HEK293 (cell line): ENCODE measurements around the gene MVP.

Experiments
- AEBP2 ChIP-seq: fragments of 450-650 bp; formaldehyde crosslinking; IDR thresholded peaks from 2 replicates; pipeline ENCODE4 v1.5.1; 2016; ENCODE audit warnings: missing biosample characterization, missing genetic modification characterization, borderline replicate concordance
- ATF2 ChIP-seq: fragments of 450-650 bp; formaldehyde crosslinking; IDR thresholded peaks from 2 replicates; pipeline ENCODE4 v1.5.1; 2016; ENCODE audit warnings: missing biosample characterization, missing genetic modification characterization, low read depth
- BCL6B ChIP-seq: fragments of 450-650 bp; formaldehyde crosslinking; IDR thresholded peaks from 2 replicates; pipeline ENCODE4 v1.5.1; 2017; ENCODE audit warnings: missing biosample characterization, missing genetic modification characterization
- KLF7 ChIP-seq: fragments of 450-650 bp; formaldehyde crosslinking; IDR thresholded peaks from 2 replicates; pipeline ENCODE4 v1.5.1; 2016; ENCODE audit warnings: missing biosample characterization, missing genetic modification characterization, borderline replicate concordance
- PATZ1 ChIP-seq: fragments of 450-650 bp; formaldehyde crosslinking; IDR thresholded peaks from 2 replicates; pipeline ENCODE4 v1.5.1; 2016; ENCODE audit warnings: missing biosample characterization, missing genetic modification characterization
- REST ChIP-seq: fragments of 450-650 bp; formaldehyde crosslinking; IDR thresholded peaks from 2 replicates; pipeline ENCODE4 v1.5.1; 2016; ENCODE audit warnings: missing biosample characterization, missing genetic modification characterization
- ZBTB21 ChIP-seq: fragments of 450-650 bp; formaldehyde crosslinking; IDR thresholded peaks from 2 replicates; pipeline ENCODE4 v1.5.1; 2017; ENCODE audit warnings: missing biosample characterization, missing genetic modification characterization
- ZBTB7A ChIP-seq: fragments of 450-650 bp; formaldehyde crosslinking; IDR thresholded peaks from 2 replicates; pipeline ENCODE4 v1.5.1; 2016; ENCODE audit warnings: low read depth, missing biosample characterization, missing genetic modification characterization
- ZNF248 ChIP-seq: fragments of 450-650 bp; formaldehyde crosslinking; IDR thresholded peaks from 2 replicates; pipeline ENCODE4 v1.5.1; 2017; ENCODE audit warnings: missing biosample characterization, missing genetic modification characterization
- ZNF302 ChIP-seq: fragments of 450-650 bp; formaldehyde crosslinking; IDR thresholded peaks from 2 replicates; pipeline ENCODE4 v1.5.1; 2016; ENCODE audit warnings: missing biosample characterization, missing genetic modification characterization, low read depth
- ZNF324 ChIP-seq: fragments of 450-650 bp; formaldehyde crosslinking; IDR thresholded peaks from 2 replicates; pipeline ENCODE4 v1.5.1; 2016; ENCODE audit warnings: missing biosample characterization, missing genetic modification characterization
- ZNF391 ChIP-seq: fragments of 450-650 bp; formaldehyde crosslinking; IDR thresholded peaks from 2 replicates; pipeline ENCODE4 v1.5.1; 2016; ENCODE audit warnings: low read depth, missing biosample characterization, missing genetic modification characterization, borderline replicate concordance
- ZNF48 ChIP-seq: fragments of 450-650 bp; formaldehyde crosslinking; IDR thresholded peaks from 2 replicates; pipeline ENCODE4 v1.5.1; 2016; ENCODE audit warnings: missing biosample characterization, missing genetic modification characterization
- ZNF514 ChIP-seq: fragments of 450-650 bp; formaldehyde crosslinking; IDR thresholded peaks from 2 replicates; pipeline ENCODE4 v1.5.1; 2016; ENCODE audit warnings: missing biosample characterization, missing genetic modification characterization
- ZNF518A ChIP-seq: fragments of 450-650 bp; formaldehyde crosslinking; conservative IDR thresholded peaks from 2 replicates; pipeline ENCODE4 v1.5.1; 2016; ENCODE audit warnings: low read depth, missing biosample characterization, missing genetic modification characterization
- ZNF580 ChIP-seq: fragments of 450-650 bp; formaldehyde crosslinking; IDR thresholded peaks from 2 replicates; pipeline ENCODE4 v1.5.1; 2016; ENCODE audit warnings: missing biosample characterization, missing genetic modification characterization
- ZNF660 ChIP-seq: fragments of 450-650 bp; IDR thresholded peaks from 2 replicates; pipeline ENCODE4 v1.5.1; 2018; ENCODE audit warnings: missing biosample characterization, mild to moderate bottlenecking, missing genetic modification characterization
- ZNF692 ChIP-seq: fragments of 450-650 bp; formaldehyde crosslinking; IDR thresholded peaks from 2 replicates; pipeline ENCODE4 v1.5.1; 2016; ENCODE audit warnings: missing biosample characterization, missing genetic modification characterization
- ZNF837 ChIP-seq: fragments of 450-650 bp; formaldehyde crosslinking; IDR thresholded peaks from 2 replicates; pipeline ENCODE4 v1.5.1; 2016; ENCODE audit warnings: missing biosample characterization, missing genetic modification characterization

Gene MVP

GRCh38 chr16:29805232-29806098, 14.8 kb upstream of the MVP start (continued):
- peak; percentile 14; the same call in 1 of the 2 replicates for TF ChIP-seq ZNF518A
- TF ChIP-seq PATZ1 (tag by site-specific recombination) = peak; percentile 100
- TF ChIP-seq BCL6B (tag by site-specific recombination) = no peak
- no peak for TF ChIP-seq ZNF48 (tag by site-specific recombination)
- TF ChIP-seq ZNF324 = peak; percentile 94
- no peak for TF ChIP-seq ZNF248 (tag by site-specific recombination)
- TF ChIP-seq ZBTB21 (tag by site-specific recombination) = peak; percentile 64
- peak; percentile 35; the same call in 1 of the 2 replicates for TF ChIP-seq REST (tag by site-specific recombination)
- no peak for TF ChIP-seq ZNF514 (tag by site-specific recombination)
- TF ChIP-seq ZNF580 = peak; percentile 56; the same call in 1 of the 2 replicates
- TF ChIP-seq ZNF660 = peak; percentile 97; the same call in 1 of the 2 replicates
- peak; percentile 95; the same call in 1 of the 2 replicates for TF ChIP-seq ZNF391
- peak; percentile 95 for TF ChIP-seq ZNF692 (tag by site-specific recombination)
- 0 out of 2 replicates have a peak, but pooled peaks have one; percentile 46 for TF ChIP-seq AEBP2
- peak; percentile 82; the same call in 1 of the 2 replicates for TF ChIP-seq ZNF837 (tag by site-specific recombination)
- no peak for TF ChIP-seq ZNF302 (tag by site-specific recombination)
- TF ChIP-seq KLF7 (tag by site-specific recombination) = peak; percentile 99
- TF ChIP-seq ATF2 (tag by site-specific recombination) = no peak
- TF ChIP-seq ZBTB7A = peak; percentile 99
